GM12865 (cell line): ENCODE measurements around the gene GAPVD1.

Experiments used
- DNase-seq: peaks from one replicate; pipeline ENCODE4 v3.0.0; 2010; ENCODE audit warnings: low read depth
- H3K4me3 ChIP-seq: 2 replicates; pipeline ENCODE4 v1.5.1; 2011; ENCODE audit warnings: mild to moderate bottlenecking, low read depth, low read length, control low read depth
- TF ChIP-seq, protein P1 (sequence below): IDR thresholded peaks from 2 replicates; pipeline ENCODE4 v1.5.1; 2011; ENCODE audit warnings: low read length, control low read depth, low read depth, inconsistent platforms; ENCODE audit not compliant: insufficient read depth; ENCODE audit errors: missing control alignments

Gene GAPVD1

GRCh38 chr9:125258160-125258785 lies 3.4 kb upstream of the GAPVD1 start:
- TF ChIP-seq, protein P1, sequence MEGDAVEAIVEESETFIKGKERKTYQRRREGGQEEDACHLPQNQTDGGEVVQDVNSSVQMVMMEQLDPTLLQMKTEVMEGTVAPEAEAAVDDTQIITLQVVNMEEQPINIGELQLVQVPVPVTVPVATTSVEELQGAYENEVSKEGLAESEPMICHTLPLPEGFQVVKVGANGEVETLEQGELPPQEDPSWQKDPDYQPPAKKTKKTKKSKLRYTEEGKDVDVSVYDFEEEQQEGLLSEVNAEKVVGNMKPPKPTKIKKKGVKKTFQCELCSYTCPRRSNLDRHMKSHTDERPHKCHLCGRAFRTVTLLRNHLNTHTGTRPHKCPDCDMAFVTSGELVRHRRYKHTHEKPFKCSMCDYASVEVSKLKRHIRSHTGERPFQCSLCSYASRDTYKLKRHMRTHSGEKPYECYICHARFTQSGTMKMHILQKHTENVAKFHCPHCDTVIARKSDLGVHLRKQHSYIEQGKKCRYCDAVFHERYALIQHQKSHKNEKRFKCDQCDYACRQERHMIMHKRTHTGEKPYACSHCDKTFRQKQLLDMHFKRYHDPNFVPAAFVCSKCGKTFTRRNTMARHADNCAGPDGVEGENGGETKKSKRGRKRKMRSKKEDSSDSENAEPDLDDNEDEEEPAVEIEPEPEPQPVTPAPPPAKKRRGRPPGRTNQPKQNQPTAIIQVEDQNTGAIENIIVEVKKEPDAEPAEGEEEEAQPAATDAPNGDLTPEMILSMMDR: no peak
- DNase-seq: no peak
- no peak overlapping the region for H3K4me3 ChIP-seq

DNA sequence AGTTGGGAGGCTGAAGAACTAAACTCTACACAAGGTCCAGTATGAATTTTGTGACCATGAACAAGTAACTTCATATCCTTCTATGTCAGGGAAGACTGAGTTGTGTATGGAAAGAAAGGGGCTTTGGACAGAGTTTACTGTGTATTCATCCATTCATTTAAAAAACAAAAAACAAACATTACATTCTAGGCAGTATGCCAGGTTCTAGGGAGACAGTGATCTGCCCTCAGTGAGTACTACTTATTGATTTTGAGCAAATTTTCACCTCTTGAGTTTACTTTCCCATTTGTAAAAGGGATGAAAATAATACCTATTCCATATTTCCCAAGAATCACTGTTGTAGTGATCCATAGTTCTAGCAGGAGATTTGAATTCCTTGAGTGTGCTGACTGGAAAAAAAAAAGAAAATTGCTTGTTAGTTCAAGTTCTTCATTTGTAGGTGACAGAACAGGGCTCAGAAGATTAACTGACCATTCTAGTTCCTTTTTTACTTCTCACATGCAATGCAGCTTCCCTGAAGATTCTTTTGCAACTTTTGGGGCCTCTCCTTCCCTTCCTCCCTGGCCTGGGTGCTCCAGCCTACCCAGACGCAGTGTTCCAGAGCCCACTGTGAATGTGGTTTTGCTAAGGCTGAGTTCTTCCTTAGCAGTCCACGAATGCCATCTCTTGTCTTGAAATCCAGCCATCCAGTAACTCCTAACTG lies 2.6 kb upstream of the GAPVD1 start:
- no peak overlapping the region for H3K4me3 ChIP-seq
- no peak for DNase-seq
- TF ChIP-seq, protein P1: no peak

DNA sequence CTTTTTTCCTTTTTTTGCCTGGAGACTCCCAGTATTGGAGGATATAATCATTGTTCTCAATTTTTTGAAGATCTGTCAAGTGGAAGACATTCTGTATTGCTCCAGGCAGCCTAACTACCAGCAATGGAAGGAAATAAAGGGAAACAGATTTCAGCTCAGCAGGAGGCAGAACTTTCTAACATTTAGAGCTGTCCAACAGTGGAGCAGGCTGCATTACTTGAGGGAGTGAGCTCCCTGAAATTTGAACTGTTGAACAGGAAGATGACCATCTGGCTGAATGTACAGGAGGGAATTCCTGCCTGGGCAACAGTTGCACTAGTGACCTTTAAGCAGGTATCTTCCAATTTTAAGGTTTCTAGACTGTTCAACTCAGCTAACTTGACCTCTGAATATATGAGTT lies 1.1 kb upstream of the GAPVD1 start:
- H3K4me3 ChIP-seq: peak overlapping the region; percentile 96
- no peak for DNase-seq
- TF ChIP-seq, protein P1: no peak

GRCh38 chr9:125262294-125262991 lies 817 bp downstream of the GAPVD1 start:
- DNase-seq: peak; percentile 21
- H3K4me3 ChIP-seq: peak overlapping the region; percentile 96
- TF ChIP-seq, protein P1: no peak

- peak overlapping the region; percentile 24 for H3K4me3 ChIP-seq
- peak; percentile 55 for DNase-seq
These were observed 2.4 kb downstream of the GAPVD1 start for GRCh38 chr9:125264068-125264467.

- TF ChIP-seq, protein P1: no peak
- no peak overlapping the region for H3K4me3 ChIP-seq
- no peak for DNase-seq
These were observed 6.9 kb downstream of the GAPVD1 start for GRCh38 chr9:125268394-125269013.

- TF ChIP-seq, protein P1: no peak
- DNase-seq: no peak
- no peak overlapping the region for H3K4me3 ChIP-seq
These were observed 7.4 kb downstream of the GAPVD1 start for GRCh38 chr9:125269014-125269397.
